Mesenchymal stem cell (in vitro differentiated cells and primary cell): ENCODE data around the gene MINK1.
A peak's percentile ranks its signal among the peaks of the same experiment; 100 is the strongest.
"Not testable (repeated sequence)": the region's sequence is repeated elsewhere in the genome, so short reads cannot be mapped to it uniquely, and the experiment has no call there.

Experiments
- DNase-seq: peaks from one replicate; pipeline ENCODE4 v3.0.0-alpha.2; 2013
- H2AFZ ChIP-seq: one replicate; pipeline ENCODE4 v1.6.1; 2013; ENCODE audit warnings: low read depth, mild to moderate bottlenecking, control low read depth, inconsistent platforms, low read length, moderate library complexity
- H2AK5ac ChIP-seq: 2 replicates; pipeline ENCODE4 v1.6.1; 2013; ENCODE audit warnings: low read length, moderate library complexity, mild to moderate bottlenecking, inconsistent platforms; ENCODE audit not compliant: severe bottlenecking
- H2BK120ac ChIP-seq: one replicate; pipeline ENCODE4 v1.6.1; 2013; ENCODE audit warnings: low read depth, mild to moderate bottlenecking, inconsistent platforms, low read length, moderate library complexity
- H2BK12ac ChIP-seq, 2 experiments: one replicate each; pipeline ENCODE4 v1.6.1; 2013; ENCODE audit warnings: inconsistent platforms in 2 of 2, low read length in 2 of 2, mild to moderate bottlenecking in 2 of 2, moderate library complexity in 2 of 2, control low read depth in 1 of 2
- H2BK15ac ChIP-seq: one replicate; pipeline ENCODE4 v1.6.1; 2013; ENCODE audit warnings: mild to moderate bottlenecking, low read depth, inconsistent platforms; ENCODE audit not compliant: poor library complexity, severe bottlenecking
- H2BK5ac ChIP-seq: 2 replicates; pipeline ENCODE4 v1.6.1; 2013; ENCODE audit warnings: low read depth, mild to moderate bottlenecking, low read length, control low read depth, inconsistent platforms; ENCODE audit not compliant: poor library complexity, severe bottlenecking
- H3K14ac ChIP-seq, 2 experiments: one replicate each; pipeline ENCODE4 v1.6.1; 2013; ENCODE audit warnings: inconsistent platforms in 2 of 2, low read length in 2 of 2, control low read depth in 1 of 2, mild to moderate bottlenecking in 1 of 2, moderate library complexity in 1 of 2
- H3K18ac ChIP-seq, 2 experiments: one replicate each; pipeline ENCODE4 v1.6.1; 2013; ENCODE audit warnings: inconsistent platforms in 2 of 2, low read length in 2 of 2, control low read depth in 1 of 2, low read depth in 1 of 2, mild to moderate bottlenecking in 1 of 2
- H3K23ac ChIP-seq, 2 experiments: one replicate each; pipeline ENCODE4 v1.6.1; 2013; ENCODE audit warnings: inconsistent platforms in 2 of 2, low read length in 2 of 2, mild to moderate bottlenecking in 2 of 2, moderate library complexity in 2 of 2, control low read depth in 1 of 2
- H3K27ac ChIP-seq: 2 replicates; pipeline ENCODE4 v1.5.1; 2013; ENCODE audit warnings: mild to moderate bottlenecking, moderate library complexity, low read length, control low read depth, inconsistent platforms; ENCODE audit not compliant: poor library complexity, severe bottlenecking
- H3K27me3 ChIP-seq, 2 experiments: 2 replicates each; pipeline versions ENCODE4 v1.6.1 to v1.7.0; 2013; ENCODE audit warnings: low read length in 2 of 2, mild to moderate bottlenecking in 2 of 2, moderate library complexity in 2 of 2, control low read depth in 1 of 2, inconsistent platforms in 1 of 2; ENCODE audit not compliant: control insufficient read depth in 1 of 2, insufficient read depth in 1 of 2
- H3K36me3 ChIP-seq, 2 experiments: 2 replicates each; pipeline versions ENCODE4 v1.6.1 to v1.7.0; 2013; ENCODE audit warnings: low read length in 2 of 2, control low read depth in 1 of 2, inconsistent platforms in 1 of 2, low read depth in 1 of 2, mild to moderate bottlenecking in 1 of 2; ENCODE audit not compliant: insufficient read depth in 2 of 2, control insufficient read depth in 1 of 2
- H3K4ac ChIP-seq, 2 experiments: one replicate each; pipeline ENCODE4 v1.6.1; 2013; ENCODE audit warnings: inconsistent platforms in 2 of 2, low read length in 2 of 2, mild to moderate bottlenecking in 2 of 2, moderate library complexity in 2 of 2, control low read depth in 1 of 2, low read depth in 1 of 2
- H3K4me1 ChIP-seq: 2 replicates; pipeline ENCODE4 v1.6.1; 2013; ENCODE audit warnings: low read depth, low read length, control low read depth; ENCODE audit not compliant: control insufficient read depth, insufficient read depth
- H3K4me2 ChIP-seq: 2 replicates; pipeline ENCODE4 v1.6.1; 2013; ENCODE audit warnings: low read length, mild to moderate bottlenecking, inconsistent platforms; ENCODE audit not compliant: poor library complexity, severe bottlenecking
- H3K4me3 ChIP-seq, 2 experiments: 2 replicates each; pipeline versions ENCODE4 v1.5.1 to v1.7.0; 2013; ENCODE audit warnings: low read length in 2 of 2, mild to moderate bottlenecking in 2 of 2, control low read depth in 1 of 2, low read depth in 1 of 2; ENCODE audit not compliant: insufficient read depth in 1 of 2
- H3K79me1 ChIP-seq: replicated peaks from 2 replicates; pipeline ENCODE4 v1.6.1; 2013; ENCODE audit warnings: mild to moderate bottlenecking, control low read depth, low read length, inconsistent platforms; ENCODE audit not compliant: poor library complexity, severe bottlenecking
- H3K9ac ChIP-seq: 2 replicates; pipeline ENCODE4 v1.7.0; 2013; ENCODE audit warnings: mild to moderate bottlenecking, low read length, moderate library complexity
- H3K9me3 ChIP-seq: 2 replicates; pipeline ENCODE4 v1.7.0; 2013; ENCODE audit warnings: mild to moderate bottlenecking, low read length; ENCODE audit not compliant: control insufficient read depth
- H4K8ac ChIP-seq: one replicate; pipeline ENCODE4 v1.6.1; 2013; ENCODE audit warnings: inconsistent platforms, mild to moderate bottlenecking, low read length, moderate library complexity
- H4K91ac ChIP-seq: one replicate; pipeline ENCODE4 v1.6.1; 2013; ENCODE audit warnings: mild to moderate bottlenecking, low read length, inconsistent platforms
- WGBS: methylation state at CpG from one replicate; pipeline ENCODE4 v1.1.7; 2013; ENCODE audit warnings: mixed read lengths; 5-methylcytosine and 5-hydroxymethylcytosine counted together

Gene MINK1

DNA sequence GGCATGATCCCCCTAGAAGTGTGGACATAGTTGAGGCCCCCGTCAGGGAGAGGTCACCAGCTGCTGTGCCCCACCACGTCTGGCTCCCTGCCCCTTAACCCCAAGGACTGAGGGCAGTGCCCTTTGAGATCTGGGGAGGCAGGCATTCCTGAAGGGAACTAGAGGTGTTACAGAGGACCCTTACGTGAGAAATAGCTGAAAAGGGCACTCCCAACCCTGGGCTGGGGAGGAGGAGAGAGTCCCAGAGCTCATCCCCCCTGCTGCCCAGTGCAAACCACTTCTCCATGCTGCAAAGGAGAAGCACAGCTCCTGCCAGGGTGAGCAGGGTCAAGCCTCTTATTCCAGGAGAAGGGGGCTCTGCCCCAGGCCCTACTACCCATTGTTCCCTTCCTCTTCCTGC lies 10.3 kb upstream of the MINK1 start:
- 92% methylated on average over 3 of the region's 3 CpGs for WGBS
- H3K79me1 ChIP-seq, result no peaks in the 10 kb centered on the region
- no peak overlapping the region for H2BK120ac ChIP-seq
- H3K4me2 ChIP-seq, result no peak overlapping the region
- H3K27ac ChIP-seq, result no peak overlapping the region
- H3K9ac ChIP-seq, result no peak overlapping the region
- H3K4ac ChIP-seq, result no peak overlapping the region
- no peaks in the 10 kb centered on the region for H3K9me3 ChIP-seq
- no peak overlapping the region for H2BK15ac ChIP-seq
- H2BK12ac ChIP-seq, result no peak overlapping the region
- H3K18ac ChIP-seq, result no peak overlapping the region
- H2BK5ac ChIP-seq, result no peak overlapping the region
- no peak overlapping the region for H4K8ac ChIP-seq
- no peak overlapping the region for H3K23ac ChIP-seq
- H2AK5ac ChIP-seq, result no peak overlapping the region
- H4K91ac ChIP-seq, result no peak overlapping the region
- H3K36me3 ChIP-seq, result peaks cover 39 to 40% of the 10 kb centered on the region in 2 experiments
- H3K14ac ChIP-seq, result no peak overlapping the region
- no peak overlapping the region for H3K4me3 ChIP-seq
- H3K4me1 ChIP-seq, result no peaks in the 10 kb centered on the region
- H2AFZ ChIP-seq, result no peak overlapping the region
- no peaks in the 10 kb centered on the region for H3K27me3 ChIP-seq
- no peak for DNase-seq

DNA sequence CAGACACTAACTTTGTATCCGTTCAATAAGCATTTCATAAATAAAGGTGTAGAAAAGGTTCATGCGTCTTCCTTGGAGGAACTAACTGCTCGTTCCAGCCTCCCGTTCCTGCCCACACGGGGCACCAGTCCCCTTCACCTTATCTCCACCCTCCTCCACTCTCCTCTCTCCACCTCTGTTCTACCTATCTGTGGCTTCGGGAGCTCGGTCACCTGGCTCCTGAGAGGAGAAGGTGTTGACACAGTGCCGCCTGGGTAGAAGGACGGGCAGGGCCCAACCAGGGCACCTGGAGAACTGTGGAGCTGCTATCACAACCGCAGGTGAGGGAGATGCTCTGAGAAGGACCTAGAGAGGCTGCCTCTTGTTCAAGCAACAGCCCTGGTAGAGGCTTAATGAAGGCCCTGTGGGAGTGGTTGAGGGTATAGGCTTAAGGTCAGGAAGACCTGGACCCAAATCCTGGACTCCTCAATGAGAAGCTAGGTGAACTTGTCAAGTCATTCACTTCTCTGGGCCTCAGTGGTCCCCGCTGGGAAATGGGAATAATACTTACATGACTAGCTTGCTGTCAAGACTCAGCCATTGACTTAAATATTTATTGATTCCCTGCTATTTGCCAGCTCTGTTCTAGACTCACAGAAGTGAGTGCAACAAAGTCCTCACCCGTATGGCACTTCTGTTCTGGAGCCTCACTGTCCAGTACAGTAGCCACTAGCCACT lies 9.6 kb upstream of the MINK1 start:
- H3K4me3 ChIP-seq, result no peak overlapping the region
- no peak overlapping the region for H4K8ac ChIP-seq
- no peaks in the 10 kb centered on the region for H3K79me1 ChIP-seq
- H3K36me3 ChIP-seq, result peaks cover 32 to 33% of the 10 kb centered on the region in 2 experiments
- no peak overlapping the region for H2BK15ac ChIP-seq
- H3K4me1 ChIP-seq, result no peaks in the 10 kb centered on the region
- no peak overlapping the region for H2BK5ac ChIP-seq
- no peaks in the 10 kb centered on the region for H3K27me3 ChIP-seq
- no peak overlapping the region for H3K18ac ChIP-seq
- no peak overlapping the region for H3K14ac ChIP-seq
- no peak overlapping the region for H2BK120ac ChIP-seq
- 90% methylated on average over 12 of the region's 12 CpGs for WGBS
- no peak overlapping the region for H2AFZ ChIP-seq
- H3K23ac ChIP-seq, result no peak overlapping the region
- H2BK12ac ChIP-seq, result no peak overlapping the region
- no peak overlapping the region for H3K4ac ChIP-seq
- H3K9ac ChIP-seq, result no peak overlapping the region
- no peak overlapping the region for H3K4me2 ChIP-seq
- no peak overlapping the region for H3K27ac ChIP-seq
- H3K9me3 ChIP-seq, result no peaks in the 10 kb centered on the region
- H2AK5ac ChIP-seq, result no peak overlapping the region
- H4K91ac ChIP-seq, result no peak overlapping the region
- DNase-seq, result no peak

DNA sequence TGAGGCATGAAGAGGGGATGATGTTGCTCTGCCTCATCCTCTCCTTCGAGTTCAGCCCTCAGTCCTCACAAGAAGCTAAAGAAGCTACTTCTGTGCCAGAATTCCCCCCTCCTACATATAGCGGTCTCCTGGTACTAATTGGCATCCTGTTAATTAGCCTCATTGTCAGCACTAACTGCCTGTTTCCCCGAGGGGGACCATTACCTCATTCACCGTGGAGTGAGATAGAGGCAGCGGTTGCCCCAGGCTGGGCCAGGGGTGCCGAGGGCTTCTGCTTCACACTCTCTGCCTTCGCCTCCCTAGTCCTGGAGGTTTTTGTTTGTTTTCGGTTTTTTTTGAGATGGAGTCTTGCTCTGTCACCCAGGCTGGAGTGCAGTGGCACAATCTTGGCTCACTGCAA lies 5.7 kb upstream of the MINK1 start:
- no peak overlapping the region for H2BK12ac ChIP-seq
- H4K91ac ChIP-seq, result no peak overlapping the region
- H3K36me3 ChIP-seq, result peaks cover 13 to 15% of the 10 kb centered on the region in 2 experiments
- H3K4ac ChIP-seq, result no peak overlapping the region
- no peak overlapping the region for H3K4me3 ChIP-seq
- no peak overlapping the region for H2AFZ ChIP-seq
- H3K14ac ChIP-seq, result no peak overlapping the region
- no peak overlapping the region for H2AK5ac ChIP-seq
- no peak overlapping the region for H3K9ac ChIP-seq
- H3K18ac ChIP-seq, result no peak overlapping the region
- H3K27me3 ChIP-seq, result no peaks in the 10 kb centered on the region
- no peak overlapping the region for H2BK15ac ChIP-seq
- H3K9me3 ChIP-seq, result no peaks in the 10 kb centered on the region
- no peaks in the 10 kb centered on the region for H3K4me1 ChIP-seq
- no peak overlapping the region for H2BK120ac ChIP-seq
- H3K27ac ChIP-seq, result no peak overlapping the region
- H3K4me2 ChIP-seq, result no peak overlapping the region
- no peak for DNase-seq
- H3K79me1 ChIP-seq, result no peaks in the 10 kb centered on the region
- H4K8ac ChIP-seq, result no peak overlapping the region
- 63% methylated on average over 8 of the region's 8 CpGs for WGBS
- H3K23ac ChIP-seq, result no peak overlapping the region
- H2BK5ac ChIP-seq, result no peak overlapping the region

GRCh38 chr17:4832829-4833177 lies 337 bp upstream of the MINK1 start:
- H3K23ac ChIP-seq, H3K4ac ChIP-seq, H2BK5ac ChIP-seq, H3K18ac ChIP-seq, H2BK120ac ChIP-seq, H3K27me3 ChIP-seq, H2AK5ac ChIP-seq, H4K8ac ChIP-seq, H2AFZ ChIP-seq, DNase-seq, H3K79me1 ChIP-seq, H2BK15ac ChIP-seq, H3K36me3 ChIP-seq, H4K91ac ChIP-seq, H3K9me3 ChIP-seq, H3K14ac ChIP-seq, H2BK12ac ChIP-seq: not testable (repeated sequence)
- H3K27ac ChIP-seq, result peak overlapping the region; percentile 74
- peak overlapping the region; percentile 77 for H3K4me2 ChIP-seq
- peaks cover 12% of the 10 kb centered on the region for H3K4me1 ChIP-seq
- peak overlapping the region; percentile 81 for H3K9ac ChIP-seq
- 0% methylated on average over 8 of the region's 17 CpGs for WGBS
- peak overlapping the region in 1 of 2 experiments; percentile 95 for H3K4me3 ChIP-seq
